GM21381 (cell line): Measurements from ENCODE around the gene BORCS6.
"Not testable (repeated sequence)": the region's sequence is repeated elsewhere in the genome, so short reads cannot be mapped to it uniquely, and the experiment has no call there.

ENCODE experiments used
- ATAC-seq: cut with Tn5 transposase; IDR thresholded peaks from one replicate; pipeline ENCODE4 v1.9.1; 2021; ENCODE audit warnings: mild to moderate bottlenecking, moderate library complexity; ENCODE audit not compliant: unreplicated experiment

Gene BORCS6

DNA sequence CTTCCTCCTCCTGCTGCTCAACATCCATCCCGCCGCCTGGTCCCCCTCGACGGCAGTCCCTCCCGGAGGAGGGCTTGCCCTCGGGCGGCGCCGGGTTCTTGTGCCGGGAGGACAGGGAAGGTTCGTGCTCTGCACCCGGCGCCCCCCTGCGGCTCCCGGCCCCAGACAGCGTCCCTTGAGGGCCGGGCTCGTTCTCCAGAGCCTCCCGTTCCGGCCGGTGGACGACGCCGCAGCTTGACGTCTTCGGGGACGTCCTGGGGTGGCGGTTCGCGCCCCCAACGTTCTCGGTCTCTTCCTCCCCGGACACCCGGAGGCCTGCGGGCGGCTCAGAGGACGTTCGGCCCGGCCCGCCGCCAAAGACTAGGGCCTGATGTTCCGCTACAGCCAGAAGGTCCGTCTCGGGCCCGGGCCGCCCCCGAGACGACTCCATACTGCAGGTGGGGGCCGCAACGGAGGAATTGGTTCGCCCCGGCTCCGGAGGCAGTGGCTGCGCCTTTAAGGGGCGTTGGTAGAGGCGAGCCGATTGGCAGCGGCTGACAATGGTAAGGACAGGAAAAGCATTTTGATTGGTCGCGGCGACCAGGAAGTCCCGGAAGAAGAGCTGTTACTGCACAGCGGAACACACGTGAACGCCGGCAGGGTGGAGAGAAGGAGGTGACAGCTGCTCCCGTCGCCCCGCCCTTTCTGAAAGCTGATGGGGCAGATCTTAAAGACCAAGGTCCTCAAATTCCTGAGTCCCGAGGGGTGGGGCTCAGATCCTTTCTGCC is at the start of gene BORCS6:
Gene BORCS6, minus strand, starts transcription at position 470 of the 767 bp plus-strand sequence. Its CDS starts 40 bp downstream, at position 430.
- ATAC-seq, result peak; percentile 45

DNA sequence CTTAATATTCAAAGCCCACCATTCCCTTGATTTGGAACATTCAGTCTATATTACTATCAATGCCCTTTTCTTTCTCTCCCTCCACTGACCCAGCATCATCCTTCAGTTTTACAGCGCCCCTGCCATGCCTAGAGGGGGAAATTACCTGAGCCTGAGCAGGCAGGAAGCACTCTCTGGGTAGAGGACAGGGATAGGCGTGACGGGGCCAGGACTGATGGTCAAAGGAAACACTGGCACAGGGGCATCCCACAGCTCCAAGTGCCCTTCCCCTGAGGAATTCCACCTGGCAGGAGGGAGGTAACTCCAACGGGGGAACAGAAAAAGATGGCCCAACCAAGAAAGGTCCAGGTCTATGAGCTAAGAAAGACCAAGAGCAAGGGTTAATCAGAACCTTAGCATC is 47.9 kb upstream of the BORCS6 start:
- ATAC-seq, result no peak

GRCh38 chr17:8237175-8237574 is 47.2 kb upstream of the BORCS6 start:
- no peak for ATAC-seq

DNA sequence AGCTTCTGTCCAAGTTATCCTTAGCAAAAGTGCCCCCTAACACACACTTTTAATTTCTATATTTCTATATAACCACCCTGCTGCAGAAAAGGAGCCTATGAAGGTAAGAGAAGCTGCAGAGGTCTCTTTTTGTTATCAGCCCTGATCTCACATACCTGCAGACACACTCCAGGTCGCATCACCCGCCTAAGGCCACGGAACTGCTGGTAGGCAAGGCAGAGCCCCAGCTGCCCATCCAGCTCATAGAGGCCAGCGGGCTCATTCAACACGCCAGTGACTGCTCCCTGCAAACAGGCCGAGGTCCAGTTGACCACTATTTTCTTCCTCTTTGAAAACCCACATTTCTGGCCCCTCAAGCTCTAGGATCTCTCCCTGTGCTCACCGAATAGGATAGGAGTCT is 45.7 kb upstream of the BORCS6 start:
- ATAC-seq, result no peak

DNA sequence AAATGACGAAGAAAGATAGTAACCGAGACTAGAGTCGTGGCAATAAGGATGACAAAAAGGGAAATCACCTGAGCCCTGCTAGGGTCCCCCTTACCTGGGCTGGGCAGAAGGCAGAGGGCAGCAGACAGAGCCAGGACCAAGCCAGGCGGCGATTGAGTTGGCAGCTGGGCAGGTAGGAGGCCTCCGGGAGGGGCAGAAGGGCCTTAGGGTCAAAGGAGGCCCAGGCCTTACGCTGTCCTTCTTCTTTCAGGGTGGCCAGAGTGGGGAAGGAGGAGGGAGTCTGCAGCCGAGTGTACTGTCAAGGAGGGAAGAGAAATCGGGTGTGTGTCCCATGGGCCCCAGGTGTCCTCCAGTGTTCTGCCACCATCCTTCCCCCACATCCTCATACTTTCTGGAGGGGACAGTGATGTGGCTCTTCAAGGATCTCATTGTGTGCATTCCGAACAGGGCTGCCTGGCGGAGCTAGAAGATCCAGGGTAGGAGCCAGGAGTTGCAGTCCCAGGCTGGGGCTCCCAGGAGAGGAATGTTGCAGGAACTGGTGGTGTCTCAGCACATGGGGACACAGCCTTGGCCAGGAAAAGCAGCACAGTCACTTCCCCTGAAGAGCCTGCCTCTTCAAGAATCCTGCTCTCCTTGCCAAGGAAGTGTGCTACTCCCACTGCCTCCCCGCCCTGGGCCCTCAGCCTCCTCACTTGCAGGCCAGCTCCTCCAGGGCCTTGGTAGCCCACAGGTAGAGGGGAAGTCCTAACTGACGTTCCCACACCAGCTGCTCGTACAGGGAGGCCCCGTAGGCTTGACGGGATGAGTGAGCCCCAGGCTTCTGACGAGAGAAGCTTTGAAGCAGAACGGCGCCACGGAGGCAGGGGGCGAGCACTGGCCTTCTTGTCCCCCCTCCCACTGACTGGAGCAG is 44.6 kb upstream of the BORCS6 start:
- ATAC-seq, result no peak

- no peak for ATAC-seq
These were observed 41.7 kb upstream of the BORCS6 start for GRCh38 chr17:8231701-8232100.

DNA sequence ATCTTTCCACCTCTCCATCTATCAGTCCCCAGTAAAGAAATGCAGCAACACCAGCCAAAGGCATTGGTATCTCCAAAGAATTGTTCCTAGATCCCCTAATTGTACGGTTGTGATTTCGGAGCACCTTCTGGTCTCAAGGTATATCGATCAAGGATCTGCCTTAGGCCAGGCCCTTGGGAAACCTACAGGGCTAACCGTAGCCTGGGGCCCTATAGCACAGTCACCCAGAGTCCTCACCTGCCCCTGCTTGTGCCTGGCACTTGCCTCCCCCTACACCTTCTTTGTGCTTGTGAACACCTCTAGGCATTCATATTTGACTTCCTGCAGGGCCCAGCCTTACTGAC is 37.2 kb upstream of the BORCS6 start:
- no peak for ATAC-seq

- ATAC-seq, result no peak
These were observed 36.7 kb upstream of the BORCS6 start for GRCh38 chr17:8226536-8227237.

DNA sequence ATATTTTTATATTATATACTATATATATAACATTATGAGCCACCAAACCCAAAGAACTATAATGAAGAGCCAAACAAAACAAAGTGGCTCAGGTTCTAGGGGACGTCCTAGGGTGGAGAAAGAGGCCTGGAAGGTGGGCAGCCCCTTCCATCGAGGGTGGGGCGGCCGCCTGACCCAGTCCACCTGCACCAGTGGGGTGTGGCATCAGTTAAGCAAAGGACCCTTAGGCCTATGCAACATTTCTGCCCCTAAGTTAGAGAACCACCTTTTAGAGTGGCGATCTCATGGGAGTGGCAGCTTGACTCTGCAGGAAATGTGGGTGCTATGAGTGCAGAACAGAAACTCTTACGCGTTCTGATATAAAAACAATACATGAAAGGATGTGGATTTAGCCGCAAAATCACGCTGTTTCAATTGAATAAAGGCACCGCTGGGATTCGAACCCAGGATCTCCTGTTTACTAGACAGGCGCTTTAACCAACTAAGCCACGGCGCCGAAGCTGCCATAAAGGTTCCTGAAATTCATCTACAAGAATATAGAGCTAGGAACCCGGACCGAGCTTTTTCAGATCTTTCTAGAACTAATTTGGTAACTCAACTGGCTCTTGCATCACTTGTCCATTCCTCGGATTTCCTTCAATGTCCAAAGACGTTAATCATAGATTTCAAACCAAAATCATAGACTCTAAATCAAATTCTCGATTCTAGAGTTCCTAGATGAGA is 36.0 kb upstream of the BORCS6 start:
- no peak for ATAC-seq

GRCh38 chr17:8224891-8225812 is 35.2 kb upstream of the BORCS6 start:
- ATAC-seq, result no peak

GRCh38 chr17:8223356-8224126 is 33.6 kb upstream of the BORCS6 start:
- no peak for ATAC-seq

DNA sequence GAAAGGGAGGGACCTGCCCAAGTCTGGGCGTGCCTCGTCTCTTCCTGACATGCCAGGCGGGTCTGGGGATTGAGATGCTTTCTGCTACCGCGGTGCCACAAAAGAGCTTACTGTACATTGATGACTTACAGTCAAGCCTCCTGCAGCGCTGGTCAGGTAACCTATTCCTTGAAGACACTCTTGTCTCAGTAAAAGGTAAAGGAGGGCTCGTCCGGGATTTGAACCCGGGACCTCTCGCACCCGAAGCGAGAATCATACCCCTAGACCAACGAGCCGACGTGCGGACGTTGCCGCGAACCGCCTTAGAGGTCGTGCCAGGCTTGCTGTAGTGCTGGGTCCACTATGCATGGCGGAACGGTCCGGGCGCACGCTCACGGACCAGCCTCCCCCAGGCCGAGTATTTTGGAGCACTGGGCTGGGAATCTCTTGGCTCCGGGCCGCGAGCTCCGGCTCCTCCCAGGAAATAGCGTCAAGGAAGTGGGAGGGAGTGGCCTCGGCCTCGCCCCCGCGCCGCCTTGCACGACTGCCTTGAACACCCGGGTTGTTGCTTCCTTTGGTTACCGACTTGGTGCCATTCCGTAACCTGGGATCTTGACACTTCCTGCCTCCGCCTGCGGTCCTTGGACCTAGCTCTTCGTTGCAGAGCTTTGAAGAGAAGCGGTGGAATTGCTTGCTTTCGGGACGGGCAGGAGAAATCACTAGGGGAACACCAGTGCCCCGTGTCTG is 32.8 kb upstream of the BORCS6 start:
- peak; percentile 36 for ATAC-seq

- ATAC-seq, result peak; percentile 29
These were observed 32.3 kb upstream of the BORCS6 start for GRCh38 chr17:8222380-8222629.

- peak; percentile 40 for ATAC-seq
These were observed 31.8 kb upstream of the BORCS6 start for GRCh38 chr17:8221663-8222379.

DNA sequence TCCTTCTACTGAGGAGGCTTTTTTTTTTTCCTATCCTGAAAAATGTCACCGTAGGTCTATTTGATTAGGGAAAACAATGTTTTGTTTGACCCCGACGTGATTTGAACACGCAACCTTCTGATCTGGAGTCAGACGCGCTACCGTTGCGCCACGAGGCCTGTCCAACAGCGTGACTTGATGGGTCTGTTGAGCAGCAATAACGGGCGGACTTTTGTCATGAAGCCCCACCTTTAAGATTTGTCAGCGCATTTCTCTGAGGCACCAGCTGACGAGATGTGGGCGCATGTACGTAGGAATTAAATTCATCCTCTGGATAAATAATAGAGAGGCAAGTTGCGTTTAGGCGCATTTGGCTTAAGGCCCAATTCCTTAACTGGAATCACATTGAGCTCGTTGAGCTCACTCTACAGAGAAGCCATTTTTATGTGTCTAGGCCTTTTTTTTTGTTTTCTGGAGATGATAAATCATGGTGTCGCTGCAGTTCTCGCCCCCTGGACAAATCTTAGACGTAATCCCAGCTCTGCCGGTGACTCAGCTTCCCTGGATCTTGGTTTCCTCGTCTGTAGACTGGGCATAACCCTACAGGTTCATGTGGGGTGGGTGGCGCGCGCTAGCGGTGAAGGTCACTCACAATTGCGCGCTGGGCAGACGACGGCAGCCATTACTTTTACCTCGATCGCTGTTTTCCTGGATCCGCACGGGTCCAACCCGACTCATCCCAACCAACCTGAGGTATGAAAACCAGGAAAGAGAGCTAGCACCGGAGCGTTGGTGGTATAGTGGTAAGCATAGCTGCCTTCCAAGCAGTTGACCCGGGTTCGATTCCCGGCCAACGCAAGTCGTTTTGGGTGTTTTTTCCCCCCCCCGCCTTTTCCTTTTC is 31.0 kb upstream of the BORCS6 start:
- peak; percentile 24 for ATAC-seq

DNA sequence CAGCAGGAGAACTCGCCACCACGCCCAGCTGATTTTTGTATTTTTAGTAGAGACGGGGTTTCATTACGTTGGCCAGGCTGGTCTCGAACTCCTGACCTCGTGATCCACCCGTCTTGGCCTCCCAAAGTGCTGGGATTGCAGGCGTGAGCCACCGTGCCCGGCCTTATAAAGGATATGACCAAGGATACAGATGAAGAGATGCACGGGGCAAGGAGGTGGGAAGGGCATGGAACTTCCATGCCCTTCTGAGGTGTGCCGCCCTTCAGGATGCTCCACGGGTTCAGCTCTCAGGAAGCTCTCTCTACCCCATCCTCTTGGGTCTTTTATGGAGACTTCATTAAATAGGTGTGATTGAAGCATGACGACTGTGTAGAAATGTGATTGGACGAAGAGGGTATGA is 24.0 kb upstream of the BORCS6 start:
- ATAC-seq, result not testable (repeated sequence)
